ENCODE results near the gene AKAP10.
"Not testable (repeated sequence)": the region's sequence is repeated elsewhere in the genome, so short reads cannot be mapped to it uniquely, and the experiment has no call there.

AKAP10 gene

GRCh38 chr17:19867329-19868078 lies 110.1 kb downstream of the AKAP10 start, which contains the start of gene ULK2:
Gene ULK2 (minus strand): TSS chr17:19867936. CDS start chr17:19867417, 519 bp downstream.
- Histone ChIP-seq H3K27me3 (ENCODE audit: control insufficient read depth, insufficient read depth, low read length) (peaks cover 7% of the 10 kb centered on the region; the same call in 1 of the 2 replicates), H3K36me3 (ENCODE audit: control insufficient read depth, insufficient read depth, low read length) (no peaks in the 10 kb centered on the region), H3K4me3 (ENCODE audit: low read length) (peak within 1 kb of the TSS; percentile 72), H3K9me3 (ENCODE audit: control insufficient read depth, insufficient read depth, low read length) (no peaks in the 10 kb centered on the region), H3K4me1 (ENCODE audit: control insufficient read depth, insufficient read depth, low read length) (no peaks in the 10 kb centered on the region), H3K27ac (ENCODE audit: low read length) (no peak within 1 kb of the TSS)
- DNase-seq (ENCODE audit: low read depth, low spot score): no peak
- WGBS (ENCODE audit: insufficient coverage, insufficient read length): no CpG with 5 or more reads among the region's 111 CpGs

GRCh38 chr17:19867079-19867328 lies 110.6 kb downstream of the AKAP10 start:
- no peaks in the 10 kb centered on the region for H3K36me3 ChIP-seq (ENCODE audit: control insufficient read depth, insufficient read depth, low read length)
- H3K9me3 ChIP-seq (ENCODE audit: control insufficient read depth, insufficient read depth, low read length): no peaks in the 10 kb centered on the region
- peak overlapping the region; percentile 72 for H3K4me3 ChIP-seq (ENCODE audit: low read length)
- WGBS (ENCODE audit: insufficient coverage, insufficient read length): no CpG with 5 or more reads among the region's 27 CpGs
- no peaks in the 10 kb centered on the region for H3K4me1 ChIP-seq (ENCODE audit: control insufficient read depth, insufficient read depth, low read length)
- no peak for DNase-seq (ENCODE audit: low read depth, low spot score)
- peaks cover 7% of the 10 kb centered on the region; the same call in 1 of the 2 replicates for H3K27me3 ChIP-seq (ENCODE audit: control insufficient read depth, insufficient read depth, low read length)
- no peak overlapping the region for H3K27ac ChIP-seq (ENCODE audit: low read length)

DNA sequence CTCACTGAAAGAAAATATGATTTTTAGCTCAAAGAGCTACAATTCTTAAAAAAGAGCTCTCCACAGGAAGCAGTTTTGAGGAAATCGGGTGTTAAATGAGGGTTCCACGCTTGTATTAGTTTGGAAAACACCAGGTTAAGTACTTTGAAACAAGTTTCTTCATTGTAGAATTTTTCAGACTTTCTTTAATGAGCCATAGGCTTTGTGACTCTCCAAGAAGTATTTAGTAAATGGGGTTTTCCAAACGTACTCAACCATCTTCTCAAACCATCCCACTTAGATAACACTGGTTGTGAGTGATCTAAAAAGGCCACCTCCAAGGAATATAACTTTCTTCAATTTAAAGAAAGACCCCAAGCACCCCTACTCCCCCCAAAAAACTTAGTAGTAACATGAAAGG lies 112.6 kb downstream of the AKAP10 start:
- H3K27me3 ChIP-seq (ENCODE audit: control insufficient read depth, insufficient read depth, low read length): peaks cover 7% of the 10 kb centered on the region; the same call in 1 of the 2 replicates
- no peak overlapping the region for H3K27ac ChIP-seq (ENCODE audit: low read length)
- no CpG with 5 or more reads among the region's 3 CpGs for WGBS (ENCODE audit: insufficient coverage, insufficient read length)
- no peak overlapping the region for H3K4me3 ChIP-seq (ENCODE audit: low read length)
- H3K9me3 ChIP-seq (ENCODE audit: control insufficient read depth, insufficient read depth, low read length): no peaks in the 10 kb centered on the region
- no peaks in the 10 kb centered on the region for H3K36me3 ChIP-seq (ENCODE audit: control insufficient read depth, insufficient read depth, low read length)
- DNase-seq (ENCODE audit: low read depth, low spot score): no peak
- no peaks in the 10 kb centered on the region for H3K4me1 ChIP-seq (ENCODE audit: control insufficient read depth, insufficient read depth, low read length)

DNA sequence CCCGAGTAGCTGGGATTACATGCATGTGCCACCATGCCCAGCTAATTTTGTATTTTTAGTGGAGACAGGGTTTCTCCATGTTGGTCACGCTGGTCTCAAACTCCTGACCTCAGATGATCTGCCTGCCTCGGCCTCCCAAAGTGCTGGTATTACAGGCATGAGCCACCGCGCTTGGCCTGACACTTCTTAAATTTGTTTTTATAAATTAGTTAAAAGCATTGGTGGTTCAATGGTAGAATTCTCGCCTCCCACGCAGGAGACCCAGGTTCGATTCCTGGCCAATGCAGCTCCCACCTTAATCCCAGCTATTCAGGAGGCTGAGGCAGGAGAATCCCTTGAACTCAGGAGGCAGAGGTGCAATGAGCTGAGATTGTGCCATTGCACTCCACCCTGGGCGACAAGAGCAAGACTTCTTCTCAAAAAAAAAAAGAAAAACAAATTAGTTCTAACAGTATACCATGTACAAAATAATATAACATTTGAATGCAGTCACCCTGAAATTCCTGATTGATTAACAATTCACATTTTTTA lies 116.9 kb downstream of the AKAP10 start:
- not testable (repeated sequence) for H3K27ac ChIP-seq (ENCODE audit: low read length); H3K27me3 ChIP-seq (ENCODE audit: control insufficient read depth, insufficient read depth, low read length); DNase-seq (ENCODE audit: low read depth, low spot score); H3K4me1 ChIP-seq (ENCODE audit: control insufficient read depth, insufficient read depth, low read length); H3K4me3 ChIP-seq (ENCODE audit: low read length); H3K36me3 ChIP-seq (ENCODE audit: control insufficient read depth, insufficient read depth, low read length); H3K9me3 ChIP-seq (ENCODE audit: control insufficient read depth, insufficient read depth, low read length)
- no CpG with 5 or more reads among the region's 9 CpGs for WGBS (ENCODE audit: insufficient coverage, insufficient read length)

- H3K4me3 ChIP-seq (ENCODE audit: low read length): no peak overlapping the region
Observed at GRCh38 chr17:19857640-19858039, 120.0 kb downstream of the AKAP10 start.

More at GRCh38 chr17:19857640-19858039, 120.0 kb downstream of the AKAP10 start:
- no peak overlapping the region for H3K27ac ChIP-seq (ENCODE audit: low read length)
- H3K4me1 ChIP-seq (ENCODE audit: control insufficient read depth, insufficient read depth, low read length): no peaks in the 10 kb centered on the region
- no peaks in the 10 kb centered on the region for H3K36me3 ChIP-seq (ENCODE audit: control insufficient read depth, insufficient read depth, low read length)
- no peaks in the 10 kb centered on the region for H3K9me3 ChIP-seq (ENCODE audit: control insufficient read depth, insufficient read depth, low read length)
- no peak for DNase-seq (ENCODE audit: low read depth, low spot score)
- WGBS (ENCODE audit: insufficient coverage, insufficient read length): no CpG with 5 or more reads among the region's 2 CpGs
- no peaks in the 10 kb centered on the region for H3K27me3 ChIP-seq (ENCODE audit: control insufficient read depth, insufficient read depth, low read length)
